NCI-H2029 treated with DMSO at 0.1 percent for 48 hours (cell line): ENCODE measurements around the gene ZCRB1.

Source experiments
- DNase-seq: peaks from one replicate; lab custom pipeline; 2025; lab: John Stamatoyannopoulos, UW

The ZCRB1 gene

DNA sequence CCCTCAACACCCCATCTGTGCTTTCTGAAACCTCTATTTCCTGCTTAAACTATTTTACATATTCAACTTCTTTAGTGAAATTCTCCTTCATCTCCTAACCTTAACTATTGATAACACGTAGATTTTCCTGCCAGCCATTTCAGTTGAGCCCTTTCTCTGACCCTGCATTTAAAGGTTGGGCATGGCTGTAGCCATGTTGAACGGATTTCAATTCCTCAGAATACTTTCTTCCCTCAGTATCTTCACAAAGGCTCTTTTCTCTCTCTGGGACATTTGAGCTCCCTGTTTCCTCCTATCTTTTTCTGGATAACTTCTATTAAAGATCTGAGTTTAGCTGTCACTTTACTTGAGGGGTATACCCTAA lies 1.3 kb upstream of the ZCRB1 start:
- no peak for DNase-seq

- no peak for DNase-seq
Observed at GRCh38 chr12:42326541-42327226, 790 bp upstream of the ZCRB1 start.

GRCh38 chr12:42325326-42325652 lies 605 bp downstream of the ZCRB1 start:
- no peak for DNase-seq

DNA sequence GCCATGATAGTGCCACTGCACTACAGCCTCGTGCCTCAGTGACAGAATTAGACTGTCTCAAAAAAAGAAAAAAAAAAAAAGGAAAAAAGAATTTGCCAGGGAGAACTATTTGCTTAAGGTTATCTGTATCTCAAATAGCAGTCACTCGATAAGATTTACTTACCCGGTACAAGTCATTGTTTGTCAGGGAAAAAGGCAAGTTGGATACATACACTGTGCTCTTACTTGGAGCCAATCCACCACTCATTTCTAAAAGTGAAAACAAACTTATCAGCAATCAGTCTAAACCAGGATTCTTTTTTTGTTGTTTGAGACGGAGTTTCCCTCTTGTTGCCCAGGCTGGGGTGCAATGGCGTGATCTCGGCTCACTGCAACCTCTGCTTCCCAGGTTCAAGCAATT lies 2.0 kb downstream of the ZCRB1 start:
- no peak for DNase-seq

DNA sequence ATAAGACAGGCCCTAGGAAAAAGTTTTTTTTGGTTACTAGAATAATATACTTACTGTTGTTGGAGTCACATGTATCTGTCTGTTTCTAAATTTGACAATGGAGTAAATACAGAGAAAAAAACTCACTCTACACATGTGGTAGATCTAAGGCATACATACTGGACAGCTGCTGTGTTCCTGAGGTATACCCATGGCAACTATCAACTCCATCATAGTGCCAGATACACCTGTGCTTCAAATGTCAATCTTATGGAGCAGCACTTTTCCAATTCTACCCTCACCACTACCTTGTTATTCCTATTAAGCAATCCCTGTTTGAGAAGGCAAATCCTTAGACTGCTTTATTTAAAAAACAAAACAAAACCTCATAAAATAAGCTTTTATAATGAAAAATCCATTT lies 3.3 kb downstream of the ZCRB1 start:
- DNase-seq = no peak

GRCh38 chr12:42320796-42321195 lies 5.1 kb downstream of the ZCRB1 start:
- DNase-seq = no peak

DNA sequence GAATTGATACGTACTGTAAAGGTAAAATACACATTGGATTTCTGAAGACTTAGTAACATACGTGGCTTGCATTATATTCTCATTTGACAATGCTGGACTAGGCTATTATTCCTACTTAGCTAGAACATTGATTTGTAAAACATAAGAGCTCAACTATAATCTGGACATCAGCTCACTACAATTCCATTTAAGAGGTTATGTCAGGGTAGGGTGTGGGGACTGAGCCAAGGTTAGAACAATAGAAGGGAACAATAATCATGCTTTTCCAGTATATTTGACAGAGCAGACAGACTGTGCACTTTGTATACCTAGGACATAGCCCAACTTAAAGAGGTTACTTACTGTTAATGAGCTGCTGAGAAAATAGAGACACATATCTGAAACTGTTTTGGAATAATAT lies 10.8 kb downstream of the ZCRB1 start:
- no peak for DNase-seq

DNA sequence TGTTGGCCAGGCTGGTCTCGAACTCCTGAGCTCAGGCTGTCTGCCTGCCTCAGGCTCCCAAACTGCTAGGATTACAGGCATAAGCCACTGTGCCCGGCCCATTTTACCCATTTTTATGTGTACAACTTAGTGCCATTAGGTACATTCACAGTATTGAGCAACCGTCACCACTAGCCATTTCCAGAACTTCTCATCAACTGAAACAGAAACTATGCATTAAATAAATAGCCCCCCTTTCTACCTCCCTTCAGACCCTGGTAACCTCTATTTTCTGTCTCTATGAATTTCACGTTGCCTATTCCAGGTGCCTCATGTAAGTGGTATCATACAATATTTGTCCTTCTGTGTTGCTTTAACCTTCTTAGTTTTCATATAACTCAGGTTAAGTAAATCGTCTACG lies 15.9 kb downstream of the ZCRB1 start:
- DNase-seq = no peak

DNA sequence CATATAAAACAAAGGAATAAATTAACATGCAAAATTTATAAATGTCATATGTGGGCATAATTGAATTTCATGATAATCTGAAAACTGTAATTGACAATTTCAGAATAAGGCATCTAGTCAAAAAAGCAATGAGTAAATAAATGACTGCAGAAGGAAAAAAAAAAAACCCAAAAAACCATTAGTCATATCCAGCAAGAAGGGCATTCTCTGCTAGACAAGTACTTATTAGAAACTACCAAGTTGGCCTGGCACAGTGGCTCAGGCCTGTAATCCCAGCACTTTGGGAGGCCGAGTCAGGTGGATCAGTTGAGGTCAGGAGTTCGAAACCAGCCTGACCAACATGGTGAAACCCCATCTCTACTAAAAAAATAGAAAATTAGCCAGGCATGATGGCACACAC lies 17.5 kb downstream of the ZCRB1 start:
- no peak for DNase-seq

- no peak for DNase-seq
Observed at GRCh38 chr12:42306297-42306696, 19.6 kb downstream of the ZCRB1 start.

- DNase-seq = no peak
Observed at GRCh38 chr12:42299392-42300308, 26.2 kb downstream of the ZCRB1 start.

DNA sequence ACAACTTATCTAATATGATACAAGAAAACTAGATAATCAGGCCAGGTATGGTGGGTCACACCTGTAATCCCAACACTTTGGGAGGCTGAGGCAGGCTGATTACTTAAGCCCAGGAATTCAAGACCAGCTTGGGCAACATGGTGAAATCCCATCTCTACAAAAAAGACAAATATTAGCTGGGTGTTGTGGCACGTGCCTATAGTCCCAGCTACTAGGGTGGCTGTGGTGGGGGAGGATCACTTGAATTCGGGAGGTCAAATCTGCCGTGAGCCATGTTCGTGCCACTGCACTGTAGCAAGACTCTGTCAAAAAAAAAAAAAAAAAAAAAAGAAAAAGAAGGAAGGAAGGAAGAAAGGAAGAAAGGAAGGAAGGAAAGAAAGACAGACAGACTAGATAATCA lies 27.0 kb downstream of the ZCRB1 start:
- no peak for DNase-seq

GRCh38 chr12:42296503-42297109 lies 29.3 kb downstream of the ZCRB1 start:
- peak; percentile 7 for DNase-seq

- no peak for DNase-seq
Observed at GRCh38 chr12:42291680-42292079, 34.2 kb downstream of the ZCRB1 start.

- no peak for DNase-seq
Observed at GRCh38 chr12:42288544-42288943, 37.4 kb downstream of the ZCRB1 start.

DNA sequence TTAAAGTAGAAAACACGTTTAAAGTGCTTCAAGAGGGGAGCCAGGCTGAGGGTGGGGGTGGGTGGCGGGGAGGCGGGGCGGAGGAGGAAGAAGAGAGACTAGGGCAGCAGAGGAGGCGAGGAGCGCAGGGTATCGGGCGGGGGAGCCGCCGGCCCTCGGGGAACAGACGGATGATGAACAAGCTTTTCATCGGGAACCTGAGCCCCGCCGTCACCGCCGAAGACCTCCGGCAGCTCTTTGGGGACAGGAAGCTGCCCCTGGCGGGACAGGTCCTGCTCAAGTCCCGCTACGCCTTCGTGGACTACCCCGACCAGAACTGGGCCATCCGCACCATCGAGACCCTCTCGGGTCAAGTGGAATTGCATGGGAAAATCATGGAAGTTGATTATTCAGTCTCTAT lies 39.2 kb downstream of the ZCRB1 start:
- DNase-seq = no peak

GRCh38 chr12:42285431-42285830 lies 40.5 kb downstream of the ZCRB1 start:
- no peak for DNase-seq

GRCh38 chr12:42284876-42285275 lies 41.0 kb downstream of the ZCRB1 start:
- no peak for DNase-seq

GRCh38 chr12:42284157-42284556 lies 41.7 kb downstream of the ZCRB1 start:
- no peak for DNase-seq

DNA sequence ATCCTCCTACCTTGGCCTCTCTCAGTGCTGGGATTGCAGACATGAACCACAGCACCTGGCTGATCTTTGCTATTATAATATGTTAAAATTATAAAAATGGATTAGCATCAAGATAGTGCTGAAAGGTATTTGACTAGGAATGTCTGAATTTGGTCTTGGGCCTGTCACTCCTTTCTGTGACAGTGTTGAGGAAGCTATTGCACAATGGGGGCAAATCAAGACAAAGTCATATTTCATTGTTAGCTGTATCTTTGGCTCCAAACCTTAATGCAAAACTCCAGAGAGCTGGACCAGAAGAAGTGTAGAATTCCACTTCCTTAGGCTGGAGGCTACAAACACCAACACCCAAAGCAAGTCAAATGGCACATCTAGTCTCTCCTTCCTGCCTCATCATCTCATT lies 42.2 kb downstream of the ZCRB1 start:
- DNase-seq = no peak

DNA sequence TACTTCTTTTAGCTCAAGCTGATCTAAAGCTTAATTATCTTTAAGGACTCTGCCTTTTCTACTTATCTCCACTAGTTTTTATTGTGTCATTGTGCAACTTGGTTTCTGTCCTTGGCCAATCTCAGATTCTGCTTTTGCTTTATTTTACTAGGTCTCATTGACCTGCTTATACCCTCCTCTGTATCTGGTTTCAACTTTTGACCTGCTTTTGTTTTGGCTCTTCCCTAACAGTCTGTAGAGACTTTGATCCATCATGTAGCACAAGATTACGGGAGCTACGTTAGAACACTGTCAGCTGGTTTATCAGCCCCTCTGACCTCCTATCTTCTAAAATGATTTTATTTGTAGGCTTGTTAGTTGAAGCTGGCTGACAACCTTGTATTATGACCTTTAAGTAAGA lies 43.6 kb downstream of the ZCRB1 start:
- no peak for DNase-seq

- DNase-seq = no peak
Observed at GRCh38 chr12:42281844-42282243, 44.0 kb downstream of the ZCRB1 start.

- peak; percentile 8 for DNase-seq
Observed at GRCh38 chr12:42281278-42281677, 44.6 kb downstream of the ZCRB1 start.
